ENCODE measurements around the gene CLTC.

- no peak for TF ChIP-seq CTCF (IDR thresholded peaks at IDR 0.05)
- no peak for TF ChIP-seq EZH2phosphoT487 (IDR thresholded peaks at IDR 0.05)
Measured at GRCh38 chr17:59712862-59713261, 93.2 kb downstream of the CLTC start.

Measured in neural progenitor cell (in vitro differentiated cells).